ENCODE results near the gene TMCC3. TPM values are rescaled to one million over a fixed set of nuclear protein-coding genes. Genes with fewer than 3 reads are reported as not detected.

Gene TMCC3
- total RNA-seq, 5 donors from 2014 or later (not counting 1 experiment from before 2014, with no cell fraction given) = 0.30 to 2.8 (median 0.95) TPM

Other genes with a start within 250 kb of the TMCC3 start
- 10 to 100 TPM; 12.6 to 17.4 (median 14.6) TPM for gene CEP83, start 190.7 kb downstream of the TMCC3 start, total RNA-seq

All from T-cell (primary cell).